ENCODE measurements around the gene EFCC1.

EFCC1 gene

GRCh38 chr3:129022114-129023007 lies 21.3 kb downstream of the EFCC1 start:
- Histone ChIP-seq H3K36me3 (ENCODE audit: insufficient read depth, low read length) (peaks cover 25% of the 10 kb centered on the region), H3K4me3 (ENCODE audit: low read length) (no peak overlapping the region), H3K4me1 (ENCODE audit: insufficient read depth, low read length) (no peaks in the 10 kb centered on the region), H3K9me3 (ENCODE audit: low read length) (peaks cover 2% of the 10 kb centered on the region), H3K27me3 (ENCODE audit: insufficient read depth, low read length) (no peaks in the 10 kb centered on the region), H2AFZ (ENCODE audit: low read depth, low read length) (no peak overlapping the region)

- Histone ChIP-seq H3K4me1 (ENCODE audit: insufficient read depth, low read length) (no peaks in the 10 kb centered on the region), H3K27me3 (ENCODE audit: insufficient read depth, low read length) (no peaks in the 10 kb centered on the region), H3K9me3 (ENCODE audit: low read length) (peaks cover 2% of the 10 kb centered on the region), H3K36me3 (ENCODE audit: insufficient read depth, low read length) (peaks cover 20% of the 10 kb centered on the region), H3K4me3 (ENCODE audit: low read length) (no peak overlapping the region), H2AFZ (ENCODE audit: low read depth, low read length) (no peak overlapping the region)
Measured at GRCh38 chr3:129023008-129023358, 21.9 kb downstream of the EFCC1 start.

GRCh38 chr3:129023909-129024308 lies 22.8 kb downstream of the EFCC1 start:
- H3K36me3 ChIP-seq (ENCODE audit: insufficient read depth, low read length) = peaks cover 18% of the 10 kb centered on the region
- no peaks in the 10 kb centered on the region for H3K27me3 ChIP-seq (ENCODE audit: insufficient read depth, low read length)
- peaks cover 2% of the 10 kb centered on the region for H3K9me3 ChIP-seq (ENCODE audit: low read length)
- H3K4me3 ChIP-seq (ENCODE audit: low read length) = no peak overlapping the region
- no peak overlapping the region for H2AFZ ChIP-seq (ENCODE audit: low read depth, low read length)
- no peaks in the 10 kb centered on the region for H3K4me1 ChIP-seq (ENCODE audit: insufficient read depth, low read length)

GRCh38 chr3:129025108-129025507 lies 24.0 kb downstream of the EFCC1 start:
- Histone ChIP-seq H3K27me3 (ENCODE audit: insufficient read depth, low read length) (no peaks in the 10 kb centered on the region), H2AFZ (ENCODE audit: low read depth, low read length) (no peak overlapping the region), H3K36me3 (ENCODE audit: insufficient read depth, low read length) (peaks cover 16% of the 10 kb centered on the region), H3K4me1 (ENCODE audit: insufficient read depth, low read length) (no peaks in the 10 kb centered on the region), H3K4me3 (ENCODE audit: low read length) (no peak overlapping the region), H3K9me3 (ENCODE audit: low read length) (peaks cover 2% of the 10 kb centered on the region)

DNA sequence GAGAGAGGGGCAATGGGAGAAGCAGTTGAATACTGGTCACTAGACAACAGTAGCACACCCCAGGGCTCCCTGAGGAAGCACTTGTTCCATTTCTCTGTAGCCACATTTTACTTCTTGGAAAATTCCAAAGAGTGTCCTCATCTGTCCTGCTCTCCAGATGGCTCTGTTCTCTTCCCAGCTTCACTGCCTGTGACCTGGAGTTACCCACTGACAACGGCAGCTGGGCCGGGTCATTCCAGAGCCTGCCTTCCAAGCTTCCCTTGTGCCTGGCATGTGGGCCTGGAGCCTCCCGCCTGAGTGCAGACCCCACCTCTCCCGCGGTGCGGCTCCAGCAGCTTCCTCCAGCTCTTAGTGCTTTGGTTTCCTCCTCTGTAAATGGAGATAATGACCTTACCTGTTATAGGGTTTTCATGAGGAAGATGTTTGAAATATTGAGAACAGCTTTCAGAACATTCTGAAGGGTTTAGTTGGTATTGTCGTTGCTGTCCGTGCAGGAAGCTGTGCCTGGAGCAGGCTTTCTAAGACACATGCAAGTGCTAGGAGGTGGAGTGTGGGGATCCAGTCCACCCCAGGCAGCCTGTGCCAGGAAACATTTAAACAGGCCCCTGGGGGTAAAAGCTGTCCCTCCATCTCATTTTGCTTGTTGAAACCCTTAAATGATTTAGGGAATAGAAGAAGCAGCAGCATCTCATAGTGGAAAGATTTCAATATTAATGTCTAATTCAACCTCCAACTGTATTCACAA lies 24.8 kb downstream of the EFCC1 start:
- Histone ChIP-seq H3K4me3 (ENCODE audit: low read length) (no peak overlapping the region), H3K4me1 (ENCODE audit: insufficient read depth, low read length) (no peaks in the 10 kb centered on the region), H3K36me3 (ENCODE audit: insufficient read depth, low read length) (peaks cover 23% of the 10 kb centered on the region), H3K27me3 (ENCODE audit: insufficient read depth, low read length) (no peaks in the 10 kb centered on the region), H3K9me3 (ENCODE audit: low read length) (peaks cover 4% of the 10 kb centered on the region), H2AFZ (ENCODE audit: low read depth, low read length) (no peak overlapping the region)

GRCh38 chr3:129026728-129027543 lies 25.8 kb downstream of the EFCC1 start:
- H3K4me3 ChIP-seq (ENCODE audit: low read length) = no peak overlapping the region
- no peak overlapping the region for H2AFZ ChIP-seq (ENCODE audit: low read depth, low read length)
- peaks cover 30% of the 10 kb centered on the region for H3K36me3 ChIP-seq (ENCODE audit: insufficient read depth, low read length)
- peaks cover 4% of the 10 kb centered on the region for H3K9me3 ChIP-seq (ENCODE audit: low read length)
- no peaks in the 10 kb centered on the region for H3K4me1 ChIP-seq (ENCODE audit: insufficient read depth, low read length)
- no peaks in the 10 kb centered on the region for H3K27me3 ChIP-seq (ENCODE audit: insufficient read depth, low read length)

DNA sequence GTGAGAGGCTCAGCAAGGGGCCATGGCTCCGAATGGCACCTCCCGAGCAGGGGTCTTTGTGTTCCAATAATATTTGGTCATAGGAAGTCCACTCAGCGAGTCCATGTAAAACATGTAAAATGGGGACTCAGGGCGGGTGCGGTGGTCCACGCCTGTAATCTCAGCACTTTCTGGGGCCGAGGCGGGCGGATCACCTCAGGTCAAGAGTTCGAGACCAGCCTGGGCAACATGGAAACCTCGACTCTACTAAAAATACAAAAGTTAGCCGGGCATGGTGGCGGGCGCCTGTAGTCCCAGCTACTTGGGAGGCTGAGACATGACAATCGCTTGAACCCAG lies 26.4 kb downstream of the EFCC1 start:
- Histone ChIP-seq H3K9me3 (ENCODE audit: low read length) (peaks cover 2% of the 10 kb centered on the region), H2AFZ (ENCODE audit: low read depth, low read length) (no peak overlapping the region), H3K4me3 (ENCODE audit: low read length) (no peak overlapping the region), H3K4me1 (ENCODE audit: insufficient read depth, low read length) (no peaks in the 10 kb centered on the region), H3K27me3 (ENCODE audit: insufficient read depth, low read length) (no peaks in the 10 kb centered on the region), H3K36me3 (ENCODE audit: insufficient read depth, low read length) (peaks cover 33% of the 10 kb centered on the region)

DNA sequence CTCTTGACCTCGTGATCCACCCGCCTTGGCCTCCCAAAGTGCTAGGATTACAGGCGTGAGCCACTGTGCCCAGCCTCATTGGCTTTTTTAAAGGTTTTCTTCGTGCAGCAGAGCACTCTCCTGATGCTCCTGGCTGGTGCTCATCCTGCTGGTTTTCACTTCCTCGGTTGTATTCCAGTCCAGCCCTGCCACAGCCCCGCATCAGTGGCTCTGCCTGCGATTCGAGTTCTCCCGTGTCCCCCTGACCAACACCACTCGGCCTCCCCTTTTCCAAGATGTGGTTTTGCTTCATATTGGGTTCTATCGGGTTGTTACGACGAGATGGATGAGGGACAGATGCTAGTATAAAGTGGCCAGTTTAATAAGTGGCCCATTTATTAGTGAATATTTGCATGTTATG lies 27.8 kb downstream of the EFCC1 start:
- Histone ChIP-seq H2AFZ (ENCODE audit: low read depth, low read length) (no peak overlapping the region), H3K36me3 (ENCODE audit: insufficient read depth, low read length) (peaks cover 45% of the 10 kb centered on the region), H3K9me3 (ENCODE audit: low read length) (peaks cover 2% of the 10 kb centered on the region), H3K4me1 (ENCODE audit: insufficient read depth, low read length) (no peaks in the 10 kb centered on the region), H3K4me3 (ENCODE audit: low read length) (no peak overlapping the region), H3K27me3 (ENCODE audit: insufficient read depth, low read length) (no peaks in the 10 kb centered on the region)

GRCh38 chr3:129030611-129031010 lies 29.5 kb downstream of the EFCC1 start:
- peaks cover 2% of the 10 kb centered on the region for H3K9me3 ChIP-seq (ENCODE audit: low read length)
- H3K4me1 ChIP-seq (ENCODE audit: insufficient read depth, low read length) = no peaks in the 10 kb centered on the region
- H3K4me3 ChIP-seq (ENCODE audit: low read length) = no peak overlapping the region
- no peaks in the 10 kb centered on the region for H3K27me3 ChIP-seq (ENCODE audit: insufficient read depth, low read length)
- no peak overlapping the region for H2AFZ ChIP-seq (ENCODE audit: low read depth, low read length)
- peaks cover 56% of the 10 kb centered on the region for H3K36me3 ChIP-seq (ENCODE audit: insufficient read depth, low read length)

- Histone ChIP-seq H3K36me3 (ENCODE audit: insufficient read depth, low read length) (peaks cover 59% of the 10 kb centered on the region), H3K4me1 (ENCODE audit: insufficient read depth, low read length) (no peaks in the 10 kb centered on the region)
Measured at GRCh38 chr3:129031476-129032215, 30.5 kb downstream of the EFCC1 start.

GRCh38 chr3:129032716-129033115 lies 31.6 kb downstream of the EFCC1 start:
- Histone ChIP-seq H3K27me3 (ENCODE audit: insufficient read depth, low read length) (no peaks in the 10 kb centered on the region), H3K4me3 (ENCODE audit: low read length) (no peak overlapping the region), H2AFZ (ENCODE audit: low read depth, low read length) (no peak overlapping the region), H3K36me3 (ENCODE audit: insufficient read depth, low read length) (peaks cover 54% of the 10 kb centered on the region), H3K9me3 (ENCODE audit: low read length) (peaks cover 2% of the 10 kb centered on the region), H3K4me1 (ENCODE audit: insufficient read depth, low read length) (no peaks in the 10 kb centered on the region)

More at GRCh38 chr3:129031476-129032215, 30.5 kb downstream of the EFCC1 start:
- peaks cover 2% of the 10 kb centered on the region for H3K9me3 ChIP-seq (ENCODE audit: low read length)
- H3K27me3 ChIP-seq (ENCODE audit: insufficient read depth, low read length) = no peaks in the 10 kb centered on the region
- no peak overlapping the region for H2AFZ ChIP-seq (ENCODE audit: low read depth, low read length)
- no peak overlapping the region for H3K4me3 ChIP-seq (ENCODE audit: low read length)

- no peaks in the 10 kb centered on the region for H3K27me3 ChIP-seq (ENCODE audit: insufficient read depth, low read length)
- H3K36me3 ChIP-seq (ENCODE audit: insufficient read depth, low read length) = peaks cover 54% of the 10 kb centered on the region
- no peaks in the 10 kb centered on the region for H3K4me1 ChIP-seq (ENCODE audit: insufficient read depth, low read length)
- no peak overlapping the region for H2AFZ ChIP-seq (ENCODE audit: low read depth, low read length)
- H3K9me3 ChIP-seq (ENCODE audit: low read length) = peaks cover 2% of the 10 kb centered on the region
- H3K4me3 ChIP-seq (ENCODE audit: low read length) = no peak overlapping the region
Measured at GRCh38 chr3:129033151-129033550, 32.0 kb downstream of the EFCC1 start.
